HepG2 (cell line): ENCODE results near the gene COA3. TPM values are rescaled to one million over a fixed set of nuclear protein-coding genes. Genes with fewer than 3 reads are reported as not detected.

ENCODE experiments used
- AKAP8 ChIP-seq: sonication (generic); formaldehyde crosslinking; IDR thresholded peaks from 2 replicates; pipeline ENCODE4 v1.5.1; 2020; ENCODE audit warnings: mild to moderate bottlenecking, missing genetic modification reagents
- ARID2 ChIP-seq: sonication (generic); formaldehyde crosslinking; IDR thresholded peaks from 2 replicates; pipeline ENCODE4 v1.8.1; 2022; ENCODE audit warnings: mild to moderate bottlenecking, missing genetic modification reagents, borderline replicate concordance
- CCDC6 ChIP-seq: sonication (generic); formaldehyde crosslinking; IDR thresholded peaks from 2 replicates; pipeline ENCODE4 v1.8.1; 2022; ENCODE audit warnings: mild to moderate bottlenecking, missing genetic modification reagents, moderate library complexity
- CHD2 ChIP-seq: IDR thresholded peaks from 2 replicates; pipeline ENCODE4 v1.6.1; 2011; ENCODE audit warnings: low read depth, low read length, improper control_type of control experiment
- DPF2 ChIP-seq: sonication (generic); formaldehyde crosslinking; IDR thresholded peaks from 2 replicates; pipeline ENCODE4 v1.4.0; 2020; ENCODE audit warnings: mild to moderate bottlenecking, low read depth, missing genetic modification reagents, borderline replicate concordance
- KMT2A ChIP-seq: sonication (generic); formaldehyde crosslinking; IDR thresholded peaks from 2 replicates; pipeline ENCODE4 v1.4.0; 2020; ENCODE audit warnings: missing genetic modification reagents
- PLRG1 ChIP-seq: fragments of 450-650 bp; conservative IDR thresholded peaks from 2 replicates; pipeline ENCODE4 v1.6.1; 2016
- SRY ChIP-seq: sonication (generic); formaldehyde crosslinking; IDR thresholded peaks from 2 replicates; pipeline ENCODE4 v1.8.0; 2022; ENCODE audit warnings: mild to moderate bottlenecking, missing genetic modification reagents
- ZNF225 ChIP-seq: sonication (generic); formaldehyde crosslinking; IDR thresholded peaks from 2 replicates; pipeline ENCODE4 v1.4.0; 2020; ENCODE audit warnings: mild to moderate bottlenecking, missing genetic modification reagents
- ZNF234 ChIP-seq: sonication (generic); formaldehyde crosslinking; conservative IDR thresholded peaks from 2 replicates; pipeline ENCODE4 v1.5.1; 2020; ENCODE audit warnings: mild to moderate bottlenecking, missing genetic modification reagents
- ZNF30 ChIP-seq: sonication (generic); formaldehyde crosslinking; IDR thresholded peaks from 2 replicates; pipeline ENCODE4 v1.5.0; 2020; ENCODE audit warnings: mild to moderate bottlenecking, missing genetic modification reagents
- ZNF468 ChIP-seq: sonication (generic); formaldehyde crosslinking; IDR thresholded peaks from 2 replicates; pipeline ENCODE4 v1.8.0; 2022; ENCODE audit warnings: mild to moderate bottlenecking, moderate library complexity, missing genetic modification reagents
- polyA plus RNA-seq, 8 experiments: library from polyadenylated mRNA; depleted of rRNA in 3 of 8; stranded (reverse) in 7 of 8; unstranded in 1 of 8; fragments of >200 nt; fragmentation: Illumina TruSeq in 4 of 8; extraction: Trizol in 4 of 8; gene quantifications; 2 replicates each; pipeline versions ENCODE4 v1.2.1 to v1.2.3, GENCODE V29; 2011 to 2016; ENCODE audit warnings: low read depth in 4 of 8, missing spikeins in 1 of 8, mixed read lengths in 1 of 8; ENCODE audit not compliant: insufficient read depth in 1 of 8
- total RNA-seq, 5 experiments: library from RNA; depleted of rRNA; stranded (reverse); fragments of >200 nt; fragmentation: Illumina TruSeq; extraction: Trizol; gene quantifications; 2 replicates each; pipeline ENCODE4 v1.2.3, GENCODE V29; 2016; ENCODE audit warnings: low read depth in 1 of 5
- TF ChIP-seq, protein P1 (sequence below): sonication (generic); formaldehyde crosslinking; IDR thresholded peaks from 2 replicates; pipeline ENCODE4 v1.4.0; 2020; ENCODE audit warnings: mild to moderate bottlenecking, low read depth, missing genetic modification reagents
- TF ChIP-seq, protein P2 (sequence below): sonication (generic); formaldehyde crosslinking; IDR thresholded peaks from 2 replicates; pipeline ENCODE4 v1.9.0; 2021; ENCODE audit warnings: missing genetic modification reagents, borderline replicate concordance
- TF ChIP-seq, protein P3 (sequence below): sonication (generic); formaldehyde crosslinking; IDR thresholded peaks from 2 replicates; pipeline ENCODE4 v1.5.1; 2020; ENCODE audit warnings: mild to moderate bottlenecking, moderate library complexity, missing genetic modification reagents
- TF ChIP-seq, protein P4 (sequence below): sonication (generic); formaldehyde crosslinking; conservative IDR thresholded peaks from 2 replicates; pipeline ENCODE4 v1.4.0; 2020; ENCODE audit warnings: missing genetic modification reagents
- TF ChIP-seq, protein P5 (sequence below): IDR thresholded peaks from 2 replicates; pipeline ENCODE4 v1.6.1; 2012; ENCODE audit warnings: inconsistent platforms

The COA3 gene
- total and polyA plus RNA-seq, 2 of the 13 experiments (the other 11 are each of a cell fraction or from before 2014, with no cell fraction given) = 133 to 202 TPM

DNA sequence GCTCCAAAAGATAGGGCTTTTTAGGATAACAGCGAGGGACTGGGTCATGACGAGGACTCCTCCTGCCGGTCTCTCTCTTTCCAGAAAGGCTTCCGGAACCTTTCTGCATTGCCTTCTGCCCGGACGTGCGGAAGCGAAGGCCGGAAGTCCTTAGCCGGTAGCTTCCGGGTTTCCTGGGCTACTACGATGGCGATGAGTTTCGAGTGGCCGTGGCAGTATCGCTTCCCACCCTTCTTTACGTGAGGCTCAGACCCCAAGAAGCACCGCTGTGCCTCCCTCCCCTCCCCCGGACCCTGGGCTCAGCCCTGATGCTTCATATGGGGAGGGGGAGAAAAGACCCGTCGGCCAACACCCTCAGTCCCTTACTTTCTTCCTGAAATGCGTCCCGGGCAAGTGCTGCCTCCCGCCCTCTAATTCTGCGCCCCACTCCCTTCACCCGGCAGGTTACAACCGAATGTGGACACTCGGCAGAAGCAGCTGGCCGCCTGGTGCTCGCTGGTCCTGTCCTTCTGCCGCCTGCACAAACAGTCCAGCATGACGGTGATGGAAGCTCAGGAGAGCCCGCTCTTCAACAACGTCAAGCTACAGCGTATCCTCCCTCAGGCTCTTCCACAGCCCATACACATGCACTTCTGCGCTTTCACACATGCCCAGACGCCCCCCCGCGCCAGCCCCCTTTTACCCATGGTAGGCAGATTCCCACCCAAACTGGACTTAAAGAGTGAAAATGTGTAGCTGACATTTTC, 25.0 kb downstream of the COA3 start, which contains the start of gene VPS25 (continued):
- TF ChIP-seq, protein P1, sequence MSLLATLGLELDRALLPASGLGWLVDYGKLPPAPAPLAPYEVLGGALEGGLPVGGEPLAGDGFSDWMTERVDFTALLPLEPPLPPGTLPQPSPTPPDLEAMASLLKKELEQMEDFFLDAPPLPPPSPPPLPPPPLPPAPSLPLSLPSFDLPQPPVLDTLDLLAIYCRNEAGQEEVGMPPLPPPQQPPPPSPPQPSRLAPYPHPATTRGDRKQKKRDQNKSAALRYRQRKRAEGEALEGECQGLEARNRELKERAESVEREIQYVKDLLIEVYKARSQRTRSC (CRISPR knock-in tag) = peak; percentile 92; the same call in 1 of the 2 replicates
- 0 out of 2 replicates have a peak, but pooled peaks have one; percentile 47 for TF ChIP-seq CCDC6
- no peak for TF ChIP-seq ARID2 (CRISPR knock-in tag)
- TF ChIP-seq, protein P2, sequence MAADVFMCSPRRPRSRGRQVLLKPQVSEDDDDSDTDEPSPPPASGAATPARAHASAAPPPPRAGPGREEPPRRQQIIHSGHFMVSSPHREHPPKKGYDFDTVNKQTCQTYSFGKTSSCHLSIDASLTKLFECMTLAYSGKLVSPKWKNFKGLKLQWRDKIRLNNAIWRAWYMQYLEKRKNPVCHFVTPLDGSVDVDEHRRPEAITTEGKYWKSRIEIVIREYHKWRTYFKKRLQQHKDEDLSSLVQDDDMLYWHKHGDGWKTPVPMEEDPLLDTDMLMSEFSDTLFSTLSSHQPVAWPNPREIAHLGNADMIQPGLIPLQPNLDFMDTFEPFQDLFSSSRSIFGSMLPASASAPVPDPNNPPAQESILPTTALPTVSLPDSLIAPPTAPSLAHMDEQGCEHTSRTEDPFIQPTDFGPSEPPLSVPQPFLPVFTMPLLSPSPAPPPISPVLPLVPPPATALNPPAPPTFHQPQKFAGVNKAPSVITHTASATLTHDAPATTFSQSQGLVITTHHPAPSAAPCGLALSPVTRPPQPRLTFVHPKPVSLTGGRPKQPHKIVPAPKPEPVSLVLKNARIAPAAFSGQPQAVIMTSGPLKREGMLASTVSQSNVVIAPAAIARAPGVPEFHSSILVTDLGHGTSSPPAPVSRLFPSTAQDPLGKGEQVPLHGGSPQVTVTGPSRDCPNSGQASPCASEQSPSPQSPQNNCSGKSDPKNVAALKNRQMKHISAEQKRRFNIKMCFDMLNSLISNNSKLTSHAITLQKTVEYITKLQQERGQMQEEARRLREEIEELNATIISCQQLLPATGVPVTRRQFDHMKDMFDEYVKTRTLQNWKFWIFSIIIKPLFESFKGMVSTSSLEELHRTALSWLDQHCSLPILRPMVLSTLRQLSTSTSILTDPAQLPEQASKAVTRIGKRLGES (CRISPR knock-in tag) = no peak
- TF ChIP-seq AKAP8 (CRISPR knock-in tag) = no peak
- no peak for TF ChIP-seq CHD2
- TF ChIP-seq, protein P3, sequence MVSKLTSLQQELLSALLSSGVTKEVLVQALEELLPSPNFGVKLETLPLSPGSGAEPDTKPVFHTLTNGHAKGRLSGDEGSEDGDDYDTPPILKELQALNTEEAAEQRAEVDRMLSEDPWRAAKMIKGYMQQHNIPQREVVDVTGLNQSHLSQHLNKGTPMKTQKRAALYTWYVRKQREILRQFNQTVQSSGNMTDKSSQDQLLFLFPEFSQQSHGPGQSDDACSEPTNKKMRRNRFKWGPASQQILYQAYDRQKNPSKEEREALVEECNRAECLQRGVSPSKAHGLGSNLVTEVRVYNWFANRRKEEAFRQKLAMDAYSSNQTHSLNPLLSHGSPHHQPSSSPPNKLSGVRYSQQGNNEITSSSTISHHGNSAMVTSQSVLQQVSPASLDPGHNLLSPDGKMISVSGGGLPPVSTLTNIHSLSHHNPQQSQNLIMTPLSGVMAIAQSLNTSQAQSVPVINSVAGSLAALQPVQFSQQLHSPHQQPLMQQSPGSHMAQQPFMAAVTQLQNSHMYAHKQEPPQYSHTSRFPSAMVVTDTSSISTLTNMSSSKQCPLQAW (CRISPR knock-in tag) = peak; percentile 48; the same call in 1 of the 2 replicates
- TF ChIP-seq, protein P4, sequence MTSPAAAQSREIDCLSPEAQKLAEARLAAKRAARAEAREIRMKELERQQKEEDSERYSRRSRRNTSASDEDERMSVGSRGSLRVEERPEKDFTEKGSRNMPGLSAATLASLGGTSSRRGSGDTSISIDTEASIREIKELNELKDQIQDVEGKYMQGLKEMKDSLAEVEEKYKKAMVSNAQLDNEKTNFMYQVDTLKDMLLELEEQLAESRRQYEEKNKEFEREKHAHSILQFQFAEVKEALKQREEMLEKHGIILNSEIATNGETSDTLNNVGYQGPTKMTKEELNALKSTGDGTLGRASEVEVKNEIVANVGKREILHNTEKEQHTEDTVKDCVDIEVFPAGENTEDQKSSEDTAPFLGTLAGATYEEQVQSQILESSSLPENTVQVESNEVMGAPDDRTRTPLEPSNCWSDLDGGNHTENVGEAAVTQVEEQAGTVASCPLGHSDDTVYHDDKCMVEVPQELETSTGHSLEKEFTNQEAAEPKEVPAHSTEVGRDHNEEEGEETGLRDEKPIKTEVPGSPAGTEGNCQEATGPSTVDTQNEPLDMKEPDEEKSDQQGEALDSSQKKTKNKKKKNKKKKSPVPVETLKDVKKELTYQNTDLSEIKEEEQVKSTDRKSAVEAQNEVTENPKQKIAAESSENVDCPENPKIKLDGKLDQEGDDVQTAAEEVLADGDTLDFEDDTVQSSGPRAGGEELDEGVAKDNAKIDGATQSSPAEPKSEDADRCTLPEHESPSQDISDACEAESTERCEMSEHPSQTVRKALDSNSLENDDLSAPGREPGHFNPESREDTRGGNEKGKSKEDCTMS (CRISPR knock-in tag) = no peak
- TF ChIP-seq ZNF468 (CRISPR knock-in tag) = no peak
- peak; percentile 91 for TF ChIP-seq ZNF225
- TF ChIP-seq, protein P5, sequence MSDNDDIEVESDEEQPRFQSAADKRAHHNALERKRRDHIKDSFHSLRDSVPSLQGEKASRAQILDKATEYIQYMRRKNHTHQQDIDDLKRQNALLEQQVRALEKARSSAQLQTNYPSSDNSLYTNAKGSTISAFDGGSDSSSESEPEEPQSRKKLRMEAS = peak; percentile 44; the same call in 1 of the 2 replicates
- no peak for TF ChIP-seq ZNF234 (CRISPR knock-in tag)
- TF ChIP-seq KMT2A = peak; percentile 100
- TF ChIP-seq DPF2 (CRISPR knock-in tag) = no peak; the same call in 1 of the 2 replicates
- TF ChIP-seq ZNF30 = no peak
- no peak for TF ChIP-seq PLRG1
- TF ChIP-seq SRY (CRISPR knock-in tag) = peak; percentile 79; the same call in 1 of the 2 replicates
